Stomach (tissue), 19 donors: ENCODE measurements around the gene DKK1. TPM values are rescaled to one million over a fixed set of nuclear protein-coding genes. Genes with fewer than 3 reads are reported as not detected.

Source experiments
- DNase-seq, 2 donors: peaks; one replicate each; pipeline versions ENCODE4 v3.0.0 to v3.0.0-alpha.2; 2013 to 2019
- H3K27ac ChIP-seq, 5 donors: fragments of 200-600 bp in 4 of 5; sonication (generic) in 4 of 5; one replicate each; pipeline ENCODE4 v1.5.1; 2013 to 2019; ENCODE audit warnings: mild to moderate bottlenecking in 1 of 5, moderate library complexity in 1 of 5
- H3K27me3 ChIP-seq, 3 donors: fragments of 200-600 bp; sonication (generic); one replicate each; pipeline ENCODE4 v1.5.1; 2017 to 2019; ENCODE audit warnings: mixed run types in 1 of 3
- H3K36me3 ChIP-seq, 4 donors: fragments of 200-600 bp; sonication (generic); 1 replicate in 3 of 4; 2 replicates in 1 of 4; pipeline ENCODE4 v1.5.1; 2016 to 2019
- H3K4me1 ChIP-seq, 4 donors: fragments of 200-600 bp; sonication (generic); one replicate each; pipeline ENCODE4 v1.5.1; 2016 to 2019
- H3K4me3 ChIP-seq, 4 donors: fragments of 200-600 bp; sonication (generic) in 3 of 4; one replicate each; pipeline ENCODE4 v1.5.1; 2016 to 2019; ENCODE audit warnings: mild to moderate bottlenecking in 1 of 4
- H3K9me3 ChIP-seq, 4 donors: fragments of 200-600 bp; sonication (generic); one replicate each; pipeline ENCODE4 v1.5.1; 2016 to 2019
- CTCF ChIP-seq, 7 experiments: fragments of 450-650 bp in 4 of 7; fragments of 200-600 bp in 3 of 7; sonication (generic) in 3 of 7; IDR thresholded peaks; one replicate each; pipeline ENCODE4 v1.5.1; 2016 to 2019; ENCODE audit warnings: antibody characterized with exemption in 7 of 7, control low read depth in 2 of 7, mild to moderate bottlenecking in 1 of 7
- EP300 ChIP-seq: sonication (generic); formaldehyde crosslinking; IDR thresholded peaks from one replicate; pipeline ENCODE4 v1.6.1; 2017; ENCODE audit warnings: antibody characterized with exemption
- POLR2A ChIP-seq, 4 donors: fragments of 450-650 bp; IDR thresholded peaks; one replicate each; pipeline ENCODE4 v1.6.1; 2016; ENCODE audit warnings: antibody characterized with exemption in 4 of 4, control low read depth in 2 of 4, mild to moderate bottlenecking in 1 of 4, moderate library complexity in 1 of 4
- POLR2AphosphoS5 ChIP-seq, 3 donors: sonication (generic); formaldehyde crosslinking; IDR thresholded peaks; one replicate each; pipeline ENCODE4 v1.6.1; 2016; ENCODE audit warnings: antibody characterized with exemption in 3 of 3
- WGBS, 5 donors: extraction: QIAGEN DNeasy Blood & Tissue Kit in 3 of 5; methylation state at CpG; one replicate each; pipeline versions ENCODE4 v1.1.5 to v1.1.7; 2013 to 2018; 5-methylcytosine and 5-hydroxymethylcytosine counted together
- intact Hi-C: fragments of 100-400 bp; cut with DNase I; formaldehyde crosslinking; loops from one replicate; pipeline ENCODE4 v1.15.1; 2023; ENCODE audit warnings: low total_unique reads
- long read RNA-seq, 10 donors: transcript quantifications; one replicate each; lab custom pipeline, GENCODE V29; 2026
- polyA plus RNA-seq, 3 donors: library from polyadenylated mRNA; stranded (reverse); fragments of 200-250 nt; gene quantifications; one replicate each; pipeline ENCODE4 v1.2.3, GENCODE V29; 2013
- total RNA-seq, 5 donors: library from RNA; depleted of rRNA; stranded (reverse); fragments of >200 nt; gene quantifications; one replicate each; pipeline versions ENCODE4 v1.1.0 to v1.2.3, GENCODE V29; 2014 to 2016
- donor health status: healthy with polysubstance abuse.
- donor health status: Bipolar disorder and iron deficiency.
- donor health status: healthy.

Gene DKK1, protein sequence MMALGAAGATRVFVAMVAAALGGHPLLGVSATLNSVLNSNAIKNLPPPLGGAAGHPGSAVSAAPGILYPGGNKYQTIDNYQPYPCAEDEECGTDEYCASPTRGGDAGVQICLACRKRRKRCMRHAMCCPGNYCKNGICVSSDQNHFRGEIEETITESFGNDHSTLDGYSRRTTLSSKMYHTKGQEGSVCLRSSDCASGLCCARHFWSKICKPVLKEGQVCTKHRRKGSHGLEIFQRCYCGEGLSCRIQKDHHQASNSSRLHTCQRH
- total RNA-seq = 1 to 10 TPM in 2 of 5 donors, not detected in 3; 1.2 to 3.5 TPM
- polyA plus RNA-seq = 1 to 10 TPM in 1 of 3 donors, under 1 TPM in 2; 0.73 to 4.0 (median 0.76) TPM
- long read RNA-seq, donor 1, partial matches to known transcripts = 0 of 1 reads
- long read RNA-seq, donor 1, other reads (novel, unspliced or antisense) = 0 of 1 reads
- long read RNA-seq, donor 2, partial matches to known transcripts = 0 of 4 reads
- long read RNA-seq, donor 2, other reads (novel, unspliced or antisense) = 0 of 4 reads
- long read RNA-seq, donor 3 = 0 reads
- long read RNA-seq, donor 4, partial matches to known transcripts = 0 of 1 reads
- long read RNA-seq, donor 4, other reads (novel, unspliced or antisense) = 0 of 1 reads
- long read RNA-seq, donor 5, partial matches to known transcripts = 0 of 3 reads
- long read RNA-seq, donor 5, other reads (novel, unspliced or antisense) = 0 of 3 reads
- long read RNA-seq, donor 6, transcript DKK1-201 (4 exons, 1,790 nt) = major isoform, 17 of 22 reads
- long read RNA-seq, donor 6, partial matches to known transcripts = 5 of 22 reads
- long read RNA-seq, donor 6, other reads (novel, unspliced or antisense) = 0 of 22 reads
- long read RNA-seq, donor 7, partial matches to known transcripts = 0 of 2 reads
- long read RNA-seq, donor 7, other reads (novel, unspliced or antisense) = 0 of 2 reads
- long read RNA-seq, donor 8, partial matches to known transcripts = 0 of 2 reads
- long read RNA-seq, donor 8, other reads (novel, unspliced or antisense) = 0 of 2 reads
- long read RNA-seq, donor 9, partial matches to known transcripts = 0 of 1 reads
- long read RNA-seq, donor 9, other reads (novel, unspliced or antisense) = 0 of 1 reads
- long read RNA-seq, donor 10, partial matches to known transcripts = 0 of 2 reads
- long read RNA-seq, donor 10, other reads (novel, unspliced or antisense) = 0 of 2 reads

DNA sequence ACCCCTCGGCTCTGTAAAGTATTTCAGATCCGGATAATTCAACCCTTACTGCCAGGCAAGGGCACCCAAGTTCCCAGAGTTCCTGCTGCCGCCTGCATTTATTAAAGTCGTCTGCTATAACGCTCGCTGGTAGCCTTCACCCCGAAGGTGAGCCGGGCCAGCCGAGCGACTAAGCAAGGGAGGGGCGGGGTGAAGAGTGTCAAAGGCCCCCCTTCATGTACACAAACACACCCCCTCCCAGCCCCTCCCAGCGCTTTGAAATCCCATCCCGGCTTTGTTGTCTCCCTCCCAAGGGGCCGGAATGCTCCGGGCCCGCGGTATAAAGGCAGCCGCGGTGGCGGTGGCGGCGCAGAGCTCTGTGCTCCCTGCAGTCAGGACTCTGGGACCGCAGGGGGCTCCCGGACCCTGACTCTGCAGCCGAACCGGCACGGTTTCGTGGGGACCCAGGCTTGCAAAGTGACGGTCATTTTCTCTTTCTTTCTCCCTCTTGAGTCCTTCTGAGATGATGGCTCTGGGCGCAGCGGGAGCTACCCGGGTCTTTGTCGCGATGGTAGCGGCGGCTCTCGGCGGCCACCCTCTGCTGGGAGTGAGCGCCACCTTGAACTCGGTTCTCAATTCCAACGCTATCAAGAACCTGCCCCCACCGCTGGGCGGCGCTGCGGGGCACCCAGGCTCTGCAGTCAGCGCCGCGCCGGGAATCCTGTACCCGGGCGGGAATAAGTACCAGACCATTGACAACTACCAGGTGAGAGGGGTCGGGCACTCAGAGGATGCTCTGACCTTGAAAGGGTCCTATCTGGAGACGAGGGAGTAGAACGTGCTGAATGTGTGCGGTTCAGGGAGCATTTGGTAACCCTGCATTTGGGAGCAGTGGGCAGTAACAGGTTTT, at the start of gene DKK1:
Gene DKK1 (plus strand): TSS at position 349 of the 889 bp plus-strand sequence. CDS start 154 bp downstream, at position 503.
- Histone ChIP-seq H3K27ac (no peak within 1 kb of the TSS), H3K9me3 (no peaks in the 10 kb centered on the region), H3K4me1 (peaks cover 13 to 25% (median 22%) of the 10 kb centered on the region in 4 donors), H3K27me3 (peaks cover 0 to 64% (median 23%) of the 10 kb centered on the region in 3 donors), H3K4me3 (peak within 1 kb of the TSS; percentile 43 to 56 (median 46)), H3K36me3 (no peaks in the 10 kb centered on the region)
- 0 to 3% (median 2%) methylated on average over 27 to 55 of the region's 55 CpGs for WGBS, 5 donors
- intact Hi-C loops = loop anchor here (5.0 kb wide), 1 partner anchor 173 kb away; no protein-coding TSS in a partner anchor
- TF ChIP-seq CTCF (IDR thresholded peaks at IDR 0.05) (peak in 5 of 7 experiments; percentile 20 to 66 (median 46)), POLR2A (IDR thresholded peaks at IDR 0.05) (no peak)
- peak; percentile 67 to 89 for DNase-seq

- Histone ChIP-seq H3K36me3 (no peaks in the 10 kb centered on the region), H3K4me3 (no peak overlapping the region), H3K27me3 (no peaks in the 10 kb centered on the region), H3K27ac (no peak overlapping the region), H3K4me1 (no peaks in the 10 kb centered on the region), H3K9me3 (no peaks in the 10 kb centered on the region)
- intact Hi-C loops = no loop called here
- 76 to 86% (median 86%) methylated on average over 3 of the region's 3 CpGs for WGBS, 5 donors
- no peak for DNase-seq
- TF ChIP-seq POLR2A (IDR thresholded peaks at IDR 0.05) (no peak), POLR2AphosphoS5 (IDR thresholded peaks at IDR 0.05) (no peak), CTCF (IDR thresholded peaks at IDR 0.05) (no peak), EP300 (no peak)
Observed at GRCh38 chr10:52265131-52265926, 48.8 kb upstream of the DKK1 start.

DNA sequence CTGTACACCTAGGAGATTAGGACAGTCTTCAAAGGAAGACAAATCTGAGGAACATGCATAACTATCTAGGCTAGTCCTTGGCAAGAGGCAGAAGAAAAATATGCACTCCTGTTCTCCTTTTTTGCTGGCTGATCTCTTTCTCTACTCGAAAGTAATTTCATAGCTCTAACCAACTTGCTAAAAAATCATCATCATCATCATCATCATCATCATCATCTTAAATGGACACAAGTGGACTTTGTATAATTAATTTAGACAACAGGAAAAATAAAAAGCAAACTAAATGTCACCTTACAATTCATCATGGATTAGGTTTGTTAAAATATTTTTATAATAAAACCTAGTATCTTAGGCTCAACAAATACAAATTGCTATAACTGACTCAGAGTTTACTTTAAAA, 47.2 kb upstream of the DKK1 start:
- Histone ChIP-seq H3K36me3 (peaks cover 0 to 7% (median 3%) of the 10 kb centered on the region in 4 donors), H3K9me3 (no peaks in the 10 kb centered on the region), H3K4me3 (no peak overlapping the region), H3K27ac (no peak overlapping the region), H3K4me1 (no peaks in the 10 kb centered on the region), H3K27me3 (no peaks in the 10 kb centered on the region)
- TF ChIP-seq CTCF (IDR thresholded peaks at IDR 0.05) = no peak
- intact Hi-C loops = no loop called here
- 50 to 84% (median 77%) methylated on average over 1 of the region's 1 CpG for WGBS, 5 donors
- DNase-seq = no peak
